GM21825 (cell line): Measurements from ENCODE around the gene SERP2.

Source experiments
- ATAC-seq: cut with Tn5 transposase; IDR thresholded peaks from one replicate; pipeline ENCODE4 v1.9.1; 2021; ENCODE audit warnings: mild to moderate bottlenecking, moderate library complexity; ENCODE audit not compliant: unreplicated experiment

The SERP2 gene

DNA sequence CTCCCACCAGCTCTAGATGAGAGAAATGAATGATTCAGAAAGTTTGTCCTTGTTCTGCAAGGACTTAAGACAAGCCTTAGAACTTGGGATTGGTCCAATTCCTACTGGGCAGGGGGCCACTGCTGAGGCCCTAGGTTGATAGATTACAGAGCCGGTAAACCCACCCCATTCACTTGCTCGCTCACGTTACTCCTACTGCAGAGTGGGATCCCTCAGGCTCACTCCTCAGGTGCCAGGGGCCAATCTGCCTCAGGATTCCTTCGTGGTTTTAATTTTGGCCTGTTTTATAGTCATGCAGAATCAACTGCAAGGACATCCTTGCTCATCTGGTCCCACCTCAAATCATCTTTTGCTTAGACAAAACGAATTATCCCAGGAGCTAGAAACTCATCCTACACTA, 59.0 kb downstream of the SERP2 start:
- no peak for ATAC-seq

DNA sequence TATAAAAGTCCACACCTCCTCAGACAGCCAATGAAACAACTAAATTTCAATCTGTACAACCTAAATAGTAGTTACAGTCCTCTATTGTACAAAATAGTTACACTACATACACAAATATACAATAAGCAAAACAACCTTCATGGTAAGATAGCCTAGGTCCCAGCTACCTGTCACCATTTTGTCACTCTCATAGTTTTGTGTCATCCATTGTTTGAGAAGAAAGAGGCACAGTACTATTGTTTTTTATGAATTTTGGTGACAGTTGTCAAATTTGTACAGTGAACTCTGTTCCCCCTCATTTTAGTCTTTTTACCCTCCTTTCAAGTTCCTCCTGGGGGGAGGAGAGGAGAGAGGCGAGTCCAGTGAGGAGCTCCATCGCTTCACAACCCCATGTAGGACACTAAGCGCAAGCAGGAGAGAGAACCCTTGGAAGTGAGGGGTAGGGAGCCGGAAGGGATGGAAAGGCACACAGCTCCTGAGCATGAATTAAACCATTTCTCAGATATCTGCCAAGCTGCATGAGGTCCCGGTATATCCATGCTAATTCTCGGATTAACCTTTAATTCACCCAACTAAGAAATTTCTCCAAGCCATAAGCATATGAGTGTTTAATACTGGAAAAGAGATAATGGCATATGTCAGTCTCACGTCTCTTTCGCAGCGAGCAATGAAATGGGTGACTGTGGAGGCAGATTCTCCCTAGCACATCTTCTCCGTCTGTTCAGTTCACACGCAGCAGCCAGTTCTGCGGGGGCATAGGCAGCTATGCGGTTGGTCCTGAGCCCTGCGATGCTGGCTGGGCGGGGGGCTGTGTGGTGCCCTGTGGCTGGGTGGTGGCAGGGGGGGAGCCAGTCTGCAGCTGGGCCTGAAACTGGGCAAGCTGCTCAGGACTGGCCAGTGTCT, 60.5 kb downstream of the SERP2 start:
- no peak for ATAC-seq

DNA sequence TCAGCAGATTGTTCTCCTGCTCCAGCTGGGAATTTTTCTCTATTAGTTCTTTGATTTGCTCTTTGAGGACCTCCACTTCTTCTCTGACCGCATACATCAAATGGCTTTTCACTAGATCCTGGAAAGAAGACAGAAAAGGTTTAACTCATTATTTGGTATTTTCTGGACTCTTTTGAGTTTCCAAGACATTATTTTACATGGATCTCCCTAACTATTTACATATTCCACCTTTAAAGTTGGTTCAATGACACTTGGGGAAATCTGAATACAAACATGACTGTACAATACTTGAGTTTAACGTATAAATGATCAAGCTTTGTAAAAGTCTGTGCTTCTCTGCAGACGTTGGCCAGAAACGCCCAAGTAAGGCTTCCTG, 61.1 kb downstream of the SERP2 start:
- no peak for ATAC-seq

GRCh38 chr13:44435142-44435918, 61.7 kb downstream of the SERP2 start:
- ATAC-seq: peak; percentile 77

- no peak for ATAC-seq
Observed at GRCh38 chr13:44435919-44436510, 62.4 kb downstream of the SERP2 start.

- ATAC-seq: no peak
Observed at GRCh38 chr13:44436589-44437337, 63.1 kb downstream of the SERP2 start.

DNA sequence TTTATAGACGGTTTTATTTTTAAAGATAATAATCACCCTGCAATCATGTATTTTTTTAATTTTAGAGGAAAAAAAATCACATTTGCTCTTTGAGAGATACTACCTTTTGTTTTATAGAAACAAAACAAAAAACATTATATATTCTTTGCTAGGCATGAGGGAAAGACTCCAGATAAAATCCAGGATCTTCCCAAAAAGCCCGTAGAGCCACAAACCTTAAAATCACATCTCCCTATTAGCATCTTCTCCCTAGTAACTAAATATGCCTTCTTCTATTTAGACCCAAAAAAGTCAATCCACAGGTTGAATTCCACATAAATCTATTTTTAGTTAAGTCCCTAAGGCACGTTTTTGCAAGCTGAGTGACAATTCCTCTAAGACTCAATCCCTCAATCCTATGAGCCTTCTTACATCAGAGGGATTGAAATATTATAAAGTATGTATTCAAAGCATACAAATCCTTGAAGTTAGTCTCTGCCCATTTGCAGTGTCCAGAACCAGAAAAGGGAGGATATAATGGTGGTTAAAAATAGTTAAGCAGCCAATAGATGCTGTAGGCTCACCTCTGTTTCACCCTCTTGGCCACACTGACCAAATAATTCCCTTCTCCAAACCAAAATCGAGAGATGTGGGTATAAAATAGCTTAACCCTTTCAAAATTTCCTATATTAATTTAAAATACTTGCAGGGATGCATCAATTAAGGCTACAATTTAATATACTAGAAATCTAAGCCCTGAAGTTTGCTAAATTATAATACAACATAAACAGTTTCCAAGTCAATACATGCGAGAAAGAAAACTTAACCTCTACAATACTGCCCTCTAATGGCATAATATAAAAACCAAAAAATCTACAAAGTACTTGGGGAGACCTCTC, 64.0 kb downstream of the SERP2 start:
- ATAC-seq: no peak

- no peak for ATAC-seq
Observed at GRCh38 chr13:44438234-44438579, 64.6 kb downstream of the SERP2 start.

GRCh38 chr13:44439452-44440024, 65.9 kb downstream of the SERP2 start:
- ATAC-seq: no peak

GRCh38 chr13:44440046-44440608, 66.5 kb downstream of the SERP2 start:
- ATAC-seq: no peak
